H9 (cell line): ENCODE measurements around the gene PPP1R9A. TPM values are rescaled to one million over a fixed set of nuclear protein-coding genes. Genes with fewer than 3 reads are reported as not detected.

Experiments
- DNase-seq: peaks from one replicate; pipeline ENCODE4 v3.0.0-alpha.2; 2017
- H2AFZ ChIP-seq: one replicate; pipeline ENCODE4 v1.6.1; 2013; ENCODE audit warnings: mild to moderate bottlenecking, low read length, control low read depth, moderate library complexity
- H2AK5ac ChIP-seq: 2 replicates; pipeline ENCODE4 v1.6.1; 2013; ENCODE audit warnings: low read length, control low read depth, mixed read lengths; ENCODE audit not compliant: insufficient read length
- H2BK120ac ChIP-seq: one replicate; pipeline ENCODE4 v1.6.1; 2013; ENCODE audit warnings: low read depth, mild to moderate bottlenecking, low read length, control low read depth, inconsistent platforms; ENCODE audit not compliant: poor library complexity, severe bottlenecking
- H2BK12ac ChIP-seq: 2 replicates; pipeline ENCODE4 v1.6.1; 2013; ENCODE audit warnings: low read length, control low read depth, mixed read lengths, low read depth; ENCODE audit not compliant: insufficient read length
- H2BK15ac ChIP-seq: 2 replicates; pipeline ENCODE4 v1.6.1; 2013; ENCODE audit warnings: low read depth, low read length, control low read depth
- H2BK20ac ChIP-seq: one replicate; pipeline ENCODE4 v1.6.1; 2013; ENCODE audit warnings: low read depth, mild to moderate bottlenecking, low read length, control low read depth, inconsistent platforms; ENCODE audit not compliant: poor library complexity, severe bottlenecking
- H2BK5ac ChIP-seq: 2 replicates; pipeline ENCODE4 v1.6.1; 2013; ENCODE audit warnings: low read length, control low read depth, mixed read lengths; ENCODE audit not compliant: insufficient read length
- H3K14ac ChIP-seq: 2 replicates; pipeline ENCODE4 v1.6.1; 2013; ENCODE audit warnings: low read length, control low read depth; ENCODE audit not compliant: insufficient read depth
- H3K18ac ChIP-seq: 2 replicates; pipeline ENCODE4 v1.6.1; 2013; ENCODE audit warnings: low read depth, mild to moderate bottlenecking, mixed read lengths, low read length, control low read depth; ENCODE audit not compliant: insufficient read length
- H3K23ac ChIP-seq: 2 replicates; pipeline ENCODE4 v1.6.1; 2013; ENCODE audit warnings: low read length, control low read depth, mixed read lengths, low read depth; ENCODE audit not compliant: insufficient read length
- H3K23me2 ChIP-seq: 2 replicates; pipeline ENCODE4 v1.6.1; 2013; ENCODE audit warnings: low read depth, mild to moderate bottlenecking, mixed read lengths, low read length, control low read depth; ENCODE audit not compliant: insufficient read length, poor library complexity, severe bottlenecking
- H3K27ac ChIP-seq: 2 replicates; pipeline ENCODE4 v1.5.1; 2013; ENCODE audit warnings: low read length, control low read depth, mixed read lengths, low read depth; ENCODE audit not compliant: insufficient read length
- H3K27me3 ChIP-seq: 2 replicates; pipeline ENCODE4 v1.6.1; 2013; ENCODE audit warnings: low read length, control low read depth, inconsistent platforms; ENCODE audit not compliant: insufficient read depth
- H3K4ac ChIP-seq: 2 replicates; pipeline ENCODE4 v1.6.1; 2013; ENCODE audit warnings: low read depth, mild to moderate bottlenecking, control low read depth, inconsistent platforms, low read length, moderate library complexity
- H3K4me1 ChIP-seq: 2 replicates; pipeline ENCODE4 v1.6.1; 2013; ENCODE audit warnings: low read length, control low read depth, inconsistent platforms; ENCODE audit not compliant: insufficient read depth
- H3K4me2 ChIP-seq: 2 replicates; pipeline ENCODE4 v1.6.1; 2013; ENCODE audit warnings: low read length, control low read depth, mixed read lengths; ENCODE audit not compliant: insufficient read length, insufficient read depth
- H3K56ac ChIP-seq: 2 replicates; pipeline ENCODE4 v1.6.1; 2013; ENCODE audit warnings: low read depth, mild to moderate bottlenecking, mixed read lengths, low read length, control low read depth; ENCODE audit not compliant: insufficient read length
- H3K79me1 ChIP-seq: 2 replicates; pipeline ENCODE4 v1.6.1; 2013; ENCODE audit warnings: low read depth, mild to moderate bottlenecking, moderate library complexity, low read length, control low read depth, inconsistent platforms; ENCODE audit not compliant: insufficient read depth, poor library complexity, severe bottlenecking
- H3K79me2 ChIP-seq: 2 replicates; pipeline ENCODE4 v1.6.1; 2013; ENCODE audit warnings: low read length, control low read depth, inconsistent platforms; ENCODE audit not compliant: insufficient read depth
- H3K9ac ChIP-seq: 2 replicates; pipeline ENCODE4 v1.6.1; 2013; ENCODE audit warnings: low read length, control low read depth, mixed read lengths; ENCODE audit not compliant: insufficient read length; ENCODE audit errors: extremely low read depth
- H3K9me3 ChIP-seq: one replicate; pipeline ENCODE4 v1.6.1; 2013; ENCODE audit warnings: low read depth, low read length, inconsistent platforms; ENCODE audit not compliant: control insufficient read depth
- H3T11ph ChIP-seq: one replicate; pipeline ENCODE4 v1.6.1; 2013; ENCODE audit warnings: mild to moderate bottlenecking, low read length, control low read depth, inconsistent platforms
- H4K20me1 ChIP-seq: one replicate; pipeline ENCODE4 v1.6.1; 2013; ENCODE audit not compliant: control insufficient read depth, insufficient read length, insufficient read depth
- H4K5ac ChIP-seq: 2 replicates; pipeline ENCODE4 v1.6.1; 2013; ENCODE audit warnings: low read depth, mild to moderate bottlenecking, mixed read lengths, low read length, control low read depth; ENCODE audit not compliant: insufficient read length
- H4K8ac ChIP-seq: replicated peaks from 2 replicates; pipeline ENCODE4 v1.6.1; 2013; ENCODE audit warnings: low read length, control low read depth, mixed read lengths, low read depth; ENCODE audit not compliant: insufficient read length
- H4K91ac ChIP-seq: 2 replicates; pipeline ENCODE4 v1.6.1; 2013; ENCODE audit warnings: low read depth, mild to moderate bottlenecking, moderate library complexity, mixed read lengths, low read length, control low read depth; ENCODE audit not compliant: insufficient read length
- H3K27ac Mint-ChIP-seq, 3 experiments: 2 replicates in 2 of 3; 3 replicates in 1 of 3; pipeline ENCODE4 v1.8.0; 2020 to 2021; ENCODE audit warnings: mixed read lengths in 3 of 3, mild to moderate bottlenecking in 1 of 3, moderate library complexity in 1 of 3
- H3K27me3 Mint-ChIP-seq: 2 replicates; pipeline ENCODE4 v1.8.0; 2021; ENCODE audit warnings: low read depth, mild to moderate bottlenecking, moderate library complexity, mixed read lengths
- H3K36me3 Mint-ChIP-seq, 3 experiments: 2 replicates in 2 of 3; 3 replicates in 1 of 3; pipeline ENCODE4 v1.8.0; 2020 to 2021; ENCODE audit warnings: low read depth in 3 of 3, mixed read lengths in 3 of 3; ENCODE audit not compliant: insufficient read depth in 1 of 3
- H3K4me1 Mint-ChIP-seq, 2 experiments: 2 replicates each; pipeline ENCODE4 v1.8.0; 2020; ENCODE audit warnings: mixed read lengths in 2 of 2
- H3K4me3 Mint-ChIP-seq, 2 experiments: 2 replicates in 1 of 2; 3 replicates in 1 of 2; pipeline ENCODE4 v1.8.0; 2020 to 2021; ENCODE audit warnings: mild to moderate bottlenecking in 2 of 2, mixed read lengths in 2 of 2, moderate library complexity in 1 of 2
- H3K9me3 Mint-ChIP-seq, 2 experiments: 2 replicates in 1 of 2; 3 replicates in 1 of 2; pipeline ENCODE4 v1.8.0; 2020; ENCODE audit warnings: mild to moderate bottlenecking in 2 of 2, mixed read lengths in 2 of 2, moderate library complexity in 1 of 2
- CTCF ChIP-seq: fragments of 200-600 bp; sonication (generic); conservative IDR thresholded peaks from 3 replicates; pipeline ENCODE4 v1.8.0; 2021; ENCODE audit warnings: antibody characterized with exemption, mild to moderate bottlenecking
- WGBS: extraction: QIAGEN DNeasy Blood & Tissue Kit; methylation state at CpG from one replicate; pipeline ENCODE4 v1.1.7; 2013; ENCODE audit warnings: missing lambda C conversion rate, low lambda C conversion rate, mixed read lengths; ENCODE audit not compliant: insufficient read length; ENCODE audit errors: extremely low coverage; 5-methylcytosine and 5-hydroxymethylcytosine counted together
- total RNA-seq: library from RNA; stranded (reverse); gene quantifications from 2 replicates; pipeline ENCODE4 v1.2.1, GENCODE V29; 2021

The PPP1R9A gene
- total RNA-seq, 1 experiment from 2014 or later = 17.0 TPM

DNA sequence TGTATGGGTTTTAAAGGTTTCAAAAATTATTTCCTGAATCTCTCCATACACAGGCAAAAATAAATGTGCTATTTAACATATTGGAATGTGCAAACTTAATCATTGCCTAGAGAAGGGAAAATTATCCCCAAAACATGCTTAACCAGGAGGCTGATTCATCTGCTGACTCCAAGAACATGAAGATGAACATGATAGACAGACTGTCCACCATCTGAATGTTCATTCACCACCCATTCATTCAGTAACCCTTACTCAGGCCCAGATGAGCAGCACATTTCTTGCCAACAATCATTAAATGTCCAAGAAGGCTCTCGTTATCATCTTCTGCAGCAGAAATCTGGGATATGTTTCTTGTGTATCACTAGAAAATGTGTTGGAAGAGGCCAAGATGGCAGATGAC is 110.6 kb downstream of the PPP1R9A start:
- Histone ChIP-seq H2BK5ac (no peak overlapping the region), H3K79me2 (no peaks in the 10 kb centered on the region), H3K27me3 (no peaks in the 10 kb centered on the region), H3K23ac (no peak overlapping the region), H3K18ac (no peak overlapping the region), H3K9ac (no peak overlapping the region), H3K56ac (no peak overlapping the region), H3K4me2 (no peak overlapping the region), H3K4me1 (no peaks in the 10 kb centered on the region), H2BK120ac (no peak overlapping the region), H2AK5ac (no peak overlapping the region), H3T11ph (no peak overlapping the region), H4K8ac (no peak overlapping the region), H4K91ac (no peak overlapping the region), H3K14ac (no peak overlapping the region), H2BK20ac (no peak overlapping the region), H3K23me2 (no peaks in the 10 kb centered on the region), H2BK15ac (no peak overlapping the region), H3K79me1 (no peaks in the 10 kb centered on the region), H3K9me3 (no peaks in the 10 kb centered on the region), H2BK12ac (no peak overlapping the region), H4K20me1 (no peaks in the 10 kb centered on the region), H3K4ac (no peak overlapping the region), H2AFZ (no peak overlapping the region), H4K5ac (no peak overlapping the region), H3K27ac (no peak overlapping the region)
- H3K27me3 Mint-ChIP-seq = no peaks in the 10 kb centered on the region
- no CpG with 5 or more reads among the region's 1 CpG for WGBS
- peaks cover 8 to 13% (median 12%) of the 10 kb centered on the region in 3 experiments; a peak in 6 of 7 replicates for H3K36me3 Mint-ChIP-seq
- H3K4me3 Mint-ChIP-seq = no peak overlapping the region
- no peaks in the 10 kb centered on the region for H3K4me1 Mint-ChIP-seq
- no peak for DNase-seq
- H3K27ac Mint-ChIP-seq = no peak overlapping the region
- H3K9me3 Mint-ChIP-seq = peaks cover 7 to 9% of the 10 kb centered on the region in 2 experiments; a peak in 4 of 5 replicates
- TF ChIP-seq CTCF = no peak
